Activated T-helper 1 cell treated with anti-CD3 and anti-CD28 coated beads, Interleukin-2, amount 50 U/mL, for 16 hours (primary cell): Measurements from ENCODE around the gene RPTOR.

Source experiments
- DNase-seq, 2 donors: peaks; one replicate each; pipeline ENCODE4 v3.0.0-alpha.2; 2020; ENCODE audit warnings: low read depth in 1 of 2, low spot score in 1 of 2

RPTOR gene

DNA sequence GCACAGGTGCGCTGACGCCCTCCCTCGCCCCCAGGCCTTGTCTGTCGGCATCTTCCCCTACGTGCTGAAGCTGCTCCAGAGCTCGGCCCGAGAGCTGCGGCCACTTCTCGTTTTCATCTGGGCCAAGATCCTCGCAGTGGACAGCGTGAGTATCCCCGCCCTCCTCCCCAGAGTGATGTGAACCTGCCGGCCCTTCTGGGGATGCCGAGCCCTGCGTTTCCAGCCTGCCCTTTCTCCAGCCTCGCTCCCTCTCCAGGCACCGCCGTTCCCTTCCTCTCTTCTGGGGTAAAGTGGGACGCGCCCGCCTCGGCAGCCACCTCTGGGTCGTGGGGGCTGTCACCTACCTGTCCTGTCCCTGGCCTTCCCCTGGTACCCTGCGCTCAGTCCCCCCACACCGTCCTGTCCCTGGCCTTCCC lies 313.1 kb downstream of the RPTOR start:
- DNase-seq, result no peak

- DNase-seq, result no peak
These were observed 313.8 kb downstream of the RPTOR start for GRCh38 chr17:80858301-80859001.

- no peak for DNase-seq
These were observed 314.6 kb downstream of the RPTOR start for GRCh38 chr17:80859002-80859941.

- no peak for DNase-seq
These were observed 315.5 kb downstream of the RPTOR start for GRCh38 chr17:80860101-80860671.

DNA sequence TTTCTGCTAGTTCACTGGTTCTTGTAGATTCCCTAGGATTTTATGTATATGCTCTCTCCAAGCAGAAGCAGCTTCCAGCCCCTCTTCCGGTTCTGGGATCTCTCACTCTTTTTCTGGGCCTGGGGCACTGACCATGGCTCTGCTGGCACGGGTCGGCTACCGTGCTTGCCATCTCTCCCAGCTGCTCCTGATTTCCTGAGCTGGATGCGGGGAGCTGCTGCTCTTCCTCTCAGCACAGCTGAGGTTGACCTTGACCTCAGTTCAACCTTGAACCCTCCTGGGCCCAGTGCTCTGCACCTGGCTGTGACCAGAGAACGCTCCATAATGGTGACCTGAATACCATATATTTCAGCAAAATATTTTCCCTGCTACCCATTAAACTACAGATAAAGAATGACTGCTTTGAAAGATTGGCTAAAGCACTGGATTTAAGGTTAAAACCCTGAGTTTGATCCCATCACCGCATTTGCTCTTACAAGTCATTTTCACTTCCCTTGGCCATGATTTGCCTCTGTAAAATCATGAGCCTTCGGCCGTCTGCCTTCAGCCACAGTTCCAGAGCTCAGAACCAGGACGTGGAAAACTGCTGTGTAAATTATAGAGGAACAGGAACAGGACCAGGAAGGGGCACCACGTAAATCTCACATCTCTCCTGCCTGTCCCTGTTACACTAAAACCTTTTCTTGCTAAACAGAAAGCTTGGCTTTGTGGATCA lies 316.2 kb downstream of the RPTOR start:
- no peak for DNase-seq

DNA sequence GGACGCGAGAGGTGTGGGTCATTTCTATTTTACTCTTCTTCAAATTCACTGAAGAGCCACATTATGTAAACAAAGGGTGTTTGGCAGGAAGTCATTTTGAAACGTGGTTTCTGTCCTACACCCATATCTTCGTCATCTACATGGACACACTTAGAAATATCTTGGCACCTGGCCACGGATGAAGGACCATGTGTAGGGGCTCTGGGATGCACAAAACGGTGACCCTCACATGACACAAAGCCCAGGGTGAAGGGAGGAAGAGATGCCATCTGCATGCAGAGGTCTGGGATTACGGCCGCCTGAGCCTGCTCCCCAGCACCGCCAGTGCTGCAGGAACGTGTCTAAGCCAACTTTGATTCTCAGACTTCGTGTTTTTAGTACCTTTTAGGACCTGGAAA lies 316.8 kb downstream of the RPTOR start:
- no peak for DNase-seq

DNA sequence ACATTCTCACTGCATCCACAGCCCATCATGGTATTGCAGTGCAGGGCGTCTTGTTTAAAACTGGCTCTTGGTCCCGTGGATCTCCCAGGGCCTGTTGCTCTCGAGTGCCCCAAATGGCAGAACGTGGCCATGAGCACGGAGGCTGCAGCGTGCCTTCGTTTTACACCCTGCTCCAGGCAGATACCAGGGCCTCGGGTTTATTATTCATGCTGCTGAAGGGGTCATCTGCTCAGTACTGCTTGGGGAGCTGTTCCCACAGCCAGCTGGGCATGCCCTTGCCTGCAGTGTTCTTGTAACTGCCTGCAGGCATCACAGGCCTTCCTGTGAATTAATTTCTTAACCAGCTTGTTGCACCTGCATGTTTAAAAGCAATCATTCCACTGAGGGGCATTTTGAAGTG lies 317.3 kb downstream of the RPTOR start:
- peak; percentile 26 to 28 for DNase-seq

DNA sequence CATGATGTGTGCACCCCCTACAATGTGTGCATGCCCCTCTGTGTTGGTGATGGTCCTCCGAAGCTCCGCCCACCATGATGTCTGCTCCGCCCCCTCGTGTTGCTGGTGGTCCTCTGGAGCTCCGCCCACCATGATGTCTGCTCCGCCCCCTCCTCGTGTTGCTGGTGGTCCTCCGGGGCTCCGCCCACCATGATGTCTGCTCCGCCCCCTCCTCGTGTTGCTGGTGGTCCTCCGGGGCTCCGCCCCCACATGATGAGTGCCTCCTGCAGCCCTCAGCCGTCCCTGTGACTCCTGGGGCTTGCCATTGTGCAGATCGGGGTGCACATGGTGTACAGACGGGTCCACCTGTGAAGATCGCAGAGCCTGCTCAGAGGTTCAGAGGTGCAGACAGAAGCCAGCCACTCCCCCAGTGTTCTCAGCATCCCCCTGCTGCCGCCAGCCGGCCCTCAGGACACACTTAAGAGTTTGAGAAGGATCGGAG lies 317.9 kb downstream of the RPTOR start:
- DNase-seq, result no peak

DNA sequence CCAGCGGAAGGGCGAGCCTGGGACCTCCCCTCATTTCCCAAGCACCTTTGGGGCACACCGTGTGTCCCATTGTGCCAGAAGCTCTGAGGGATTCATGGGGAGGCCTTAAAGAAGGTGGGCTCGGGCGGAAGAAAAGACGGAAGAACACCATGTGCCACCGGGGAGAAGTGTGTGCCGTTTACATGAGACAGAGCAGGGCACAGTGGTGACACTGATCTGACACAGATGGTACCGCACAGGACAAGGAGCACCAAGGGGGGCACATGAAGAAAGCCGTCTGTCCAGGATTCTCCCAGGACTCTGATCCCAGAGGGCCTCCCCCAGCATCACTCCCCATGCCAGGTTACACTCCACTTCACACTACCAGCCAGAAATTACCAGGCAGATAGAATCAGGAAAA lies 318.3 kb downstream of the RPTOR start:
- DNase-seq, result no peak

DNA sequence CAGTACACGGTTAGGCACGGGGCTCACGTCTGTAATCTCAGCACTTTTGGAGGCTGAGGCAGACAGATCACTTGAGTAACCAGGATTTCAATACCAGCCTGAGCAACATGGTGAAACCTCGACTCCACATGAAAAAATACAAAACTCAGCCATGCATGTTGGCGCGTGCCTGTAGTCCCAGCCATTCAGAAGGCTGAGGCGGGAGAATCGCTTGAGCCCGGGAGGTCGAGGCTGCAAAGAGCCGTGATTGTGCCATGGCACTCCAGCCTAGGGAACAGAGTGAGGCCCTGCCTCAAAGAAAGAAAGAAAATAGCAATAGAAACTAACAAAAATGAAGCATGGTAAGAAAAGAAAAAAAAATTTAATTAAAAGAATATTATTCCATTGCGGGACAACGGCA lies 319.0 kb downstream of the RPTOR start:
- DNase-seq, result no peak

- DNase-seq, result no peak
These were observed 320.1 kb downstream of the RPTOR start for GRCh38 chr17:80864751-80865150.

- DNase-seq, result peak; percentile 40 to 42
These were observed 321.6 kb downstream of the RPTOR start for GRCh38 chr17:80866050-80866793.

GRCh38 chr17:80868022-80868609 lies 323.5 kb downstream of the RPTOR start:
- DNase-seq, result no peak

DNA sequence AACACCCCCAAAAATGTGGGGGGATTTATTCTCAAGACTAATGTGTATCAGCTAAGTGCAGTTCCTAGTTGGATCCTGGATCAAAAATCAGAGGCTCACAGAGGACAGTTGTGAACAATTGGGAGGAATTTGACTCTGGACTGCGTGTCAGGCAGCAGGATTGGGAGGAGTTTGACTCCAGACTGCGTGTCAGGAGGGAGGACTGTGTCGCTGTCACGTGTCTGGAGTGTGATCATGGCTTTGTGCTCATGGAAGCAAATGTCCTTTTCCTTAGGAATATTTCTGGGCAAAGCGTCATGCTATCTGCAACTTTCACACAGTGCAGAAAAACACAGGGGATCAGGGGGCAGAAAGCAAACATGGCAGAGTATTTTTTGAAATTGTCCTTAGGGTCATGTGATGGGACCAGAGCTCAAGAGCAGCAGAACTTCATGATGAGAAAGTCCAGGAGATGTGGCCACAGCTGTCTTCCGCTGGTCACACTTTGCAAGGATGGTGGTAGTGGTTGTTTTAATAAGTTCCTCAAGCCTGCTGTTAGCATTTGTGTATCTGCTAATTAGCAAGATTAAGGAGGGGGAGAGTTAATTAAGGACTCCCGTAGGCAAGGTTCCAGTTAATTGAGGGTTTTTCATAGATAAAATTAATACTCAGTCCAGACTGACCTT lies 325.0 kb downstream of the RPTOR start:
- DNase-seq, result no peak

DNA sequence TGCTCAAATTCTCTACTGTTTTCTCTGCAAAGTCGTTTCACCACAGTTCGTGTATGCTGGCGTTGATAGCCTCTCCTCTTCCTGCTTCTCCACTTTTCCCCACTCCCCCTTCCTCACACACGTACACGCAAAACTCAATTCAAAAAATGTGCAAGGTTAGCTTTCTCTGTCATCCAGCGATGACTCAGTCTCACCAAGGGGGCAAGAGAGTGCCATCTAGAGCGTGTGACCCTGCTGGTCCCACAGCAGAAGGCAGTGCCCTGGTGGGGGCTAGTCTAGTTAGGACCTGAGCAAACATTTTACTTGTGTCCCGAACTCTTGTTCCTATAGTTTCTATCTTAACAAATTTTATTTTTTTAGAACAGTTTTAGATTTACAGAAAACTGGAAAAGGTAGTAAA lies 325.8 kb downstream of the RPTOR start:
- DNase-seq, result no peak

DNA sequence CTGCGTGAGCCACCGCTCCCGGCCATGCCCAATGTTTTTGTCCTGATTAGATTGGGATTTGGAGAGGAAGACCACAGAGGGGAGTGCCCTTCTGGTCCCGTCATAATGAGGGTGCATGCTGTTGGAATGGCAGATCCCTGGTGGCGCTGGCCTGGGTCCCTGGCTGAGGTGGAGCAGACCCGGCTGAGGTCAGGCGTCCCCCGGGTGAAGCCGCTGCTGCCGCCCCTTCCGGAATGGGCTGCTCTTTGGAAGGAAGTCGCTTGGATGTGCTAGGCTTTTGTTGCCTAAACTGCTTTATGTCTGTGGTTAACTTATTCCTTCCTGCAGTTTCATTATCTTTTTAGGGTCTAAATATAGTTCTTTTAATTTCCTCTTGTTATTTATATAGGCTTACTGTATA lies 326.7 kb downstream of the RPTOR start:
- no peak for DNase-seq

- DNase-seq, result no peak
These were observed 327.4 kb downstream of the RPTOR start for GRCh38 chr17:80872001-80872500.

DNA sequence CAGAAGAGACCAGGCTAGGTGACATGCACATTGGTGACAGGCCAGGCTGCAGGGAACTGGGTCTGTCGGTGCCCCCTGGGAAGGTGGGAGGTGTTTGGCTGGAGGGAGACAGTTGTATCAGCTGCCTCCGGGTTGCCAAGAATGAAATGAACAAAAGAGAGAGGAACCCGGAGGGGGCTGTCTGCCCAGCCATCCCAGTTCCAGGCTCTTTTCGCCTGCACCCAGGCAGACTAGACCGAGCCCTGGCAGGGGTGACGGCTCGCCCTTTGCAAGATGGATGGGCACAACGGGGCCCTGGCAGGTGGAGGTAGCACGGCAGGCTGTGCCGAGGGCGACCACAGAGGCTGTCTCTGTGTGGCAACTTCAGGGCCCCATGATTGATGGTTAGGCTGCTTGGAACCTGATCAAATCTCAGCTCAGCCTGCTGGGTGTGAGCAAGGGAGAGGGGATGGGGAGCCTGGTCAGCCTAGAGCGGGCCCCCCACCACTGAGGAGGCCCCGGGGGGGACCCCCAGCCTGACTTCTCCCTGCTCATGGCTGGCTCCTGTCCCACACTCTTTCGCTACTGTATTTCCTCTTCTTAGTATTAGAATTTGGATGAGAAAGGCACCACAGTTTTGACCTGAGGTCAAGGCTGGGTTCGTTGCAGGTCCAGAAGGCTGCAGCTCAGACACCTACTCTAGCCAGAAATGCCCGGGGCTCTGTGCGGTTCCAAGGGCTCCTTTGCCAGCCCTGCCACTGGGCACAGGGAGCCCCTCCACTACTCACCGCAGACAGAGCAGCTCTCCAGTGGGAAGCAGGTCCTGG lies 328.1 kb downstream of the RPTOR start:
- DNase-seq, result no peak
